ENCODE measurements around the gene BDKRB2.

Gene BDKRB2

DNA sequence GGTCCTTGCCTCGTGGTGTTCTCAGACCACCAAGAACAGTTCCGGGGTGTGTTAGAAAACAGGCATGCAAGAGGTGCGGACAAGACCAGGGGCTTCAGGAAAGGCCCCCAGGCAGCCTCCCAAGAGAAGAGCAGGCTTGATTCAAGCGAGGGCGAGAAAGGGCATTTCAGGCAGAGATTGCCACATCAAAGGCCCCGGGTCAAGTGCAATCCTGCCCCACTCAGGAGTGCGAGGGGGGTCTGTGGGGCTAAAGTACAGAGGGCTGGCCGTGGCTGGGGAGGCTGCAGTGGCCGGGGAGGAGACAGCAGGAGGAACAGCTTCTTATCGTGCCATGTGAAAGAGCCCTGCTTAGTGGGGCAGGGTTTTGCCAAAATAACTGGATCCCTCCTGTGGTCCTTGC is 2.7 kb upstream of the BDKRB2 start:
- DNase-seq: no peak

DNA sequence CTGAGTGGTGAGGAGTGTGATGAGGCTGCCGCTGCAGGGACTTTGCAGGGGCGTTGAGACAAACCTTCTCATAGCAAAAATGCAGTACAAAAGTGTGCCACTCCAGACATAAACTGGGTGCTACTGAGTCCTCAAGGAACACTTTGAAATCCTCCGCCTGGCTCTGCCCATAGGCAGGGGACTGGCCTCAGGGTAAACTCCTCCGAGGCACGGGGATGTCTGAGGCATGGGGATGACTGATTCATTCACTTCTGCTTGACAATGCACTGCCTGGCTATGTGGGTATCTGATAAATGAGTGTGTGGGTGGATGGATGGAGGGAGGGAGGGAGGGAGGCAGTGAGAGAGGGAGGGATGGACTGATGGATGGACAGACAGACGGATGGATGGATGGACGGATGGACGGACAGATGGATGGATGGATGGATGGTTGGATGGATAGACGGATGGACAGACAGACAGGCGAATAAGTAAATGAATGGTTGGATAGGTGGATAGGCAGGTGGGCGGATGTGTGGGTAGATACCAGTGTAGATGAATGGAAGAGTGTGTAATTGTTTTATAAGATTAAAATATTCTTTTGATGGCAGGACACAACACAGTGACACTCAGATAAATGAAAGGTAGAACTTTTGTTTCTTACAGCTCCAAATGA is 2.1 kb upstream of the BDKRB2 start:
- DNase-seq: no peak

DNA sequence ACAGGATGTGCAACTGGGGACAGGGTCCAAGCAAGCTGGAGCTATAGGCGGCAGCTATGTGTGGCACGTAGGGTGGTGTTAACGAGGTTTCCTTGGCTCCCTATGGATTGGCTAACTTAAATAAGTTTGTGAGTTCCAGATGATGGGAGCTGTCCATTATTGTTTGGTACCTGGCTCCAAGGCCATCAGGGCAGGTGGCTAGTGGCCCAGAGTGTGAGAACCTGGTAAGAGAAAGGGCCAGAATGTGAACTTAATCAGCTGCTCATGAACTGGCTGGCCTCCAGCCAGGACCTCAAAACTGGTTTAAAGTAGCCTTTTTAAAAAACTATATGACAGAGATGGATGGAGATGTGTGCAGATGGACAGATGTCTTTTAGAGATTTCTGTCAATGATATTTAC is 1.5 kb upstream of the BDKRB2 start:
- no peak for DNase-seq

DNA sequence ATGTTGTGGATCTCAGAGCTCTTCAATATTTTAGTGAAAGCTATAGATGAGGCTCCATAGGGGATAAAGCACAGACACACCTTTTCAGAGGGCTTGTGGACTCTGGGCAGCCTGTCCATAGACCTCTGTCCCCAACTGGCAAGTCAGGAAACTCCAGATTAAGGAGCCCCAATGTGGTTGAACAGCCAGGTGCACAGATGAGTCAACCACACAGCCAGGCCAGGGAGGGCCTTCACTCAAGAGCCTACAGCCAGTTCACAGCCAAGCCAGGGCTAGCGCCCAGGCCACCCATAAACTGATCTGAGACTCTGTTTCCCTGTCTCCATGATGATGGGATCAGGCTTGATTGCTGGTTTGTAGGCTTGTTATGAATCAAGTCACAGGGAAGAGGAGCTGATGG is 1.0 kb upstream of the BDKRB2 start:
- no peak for DNase-seq

DNA sequence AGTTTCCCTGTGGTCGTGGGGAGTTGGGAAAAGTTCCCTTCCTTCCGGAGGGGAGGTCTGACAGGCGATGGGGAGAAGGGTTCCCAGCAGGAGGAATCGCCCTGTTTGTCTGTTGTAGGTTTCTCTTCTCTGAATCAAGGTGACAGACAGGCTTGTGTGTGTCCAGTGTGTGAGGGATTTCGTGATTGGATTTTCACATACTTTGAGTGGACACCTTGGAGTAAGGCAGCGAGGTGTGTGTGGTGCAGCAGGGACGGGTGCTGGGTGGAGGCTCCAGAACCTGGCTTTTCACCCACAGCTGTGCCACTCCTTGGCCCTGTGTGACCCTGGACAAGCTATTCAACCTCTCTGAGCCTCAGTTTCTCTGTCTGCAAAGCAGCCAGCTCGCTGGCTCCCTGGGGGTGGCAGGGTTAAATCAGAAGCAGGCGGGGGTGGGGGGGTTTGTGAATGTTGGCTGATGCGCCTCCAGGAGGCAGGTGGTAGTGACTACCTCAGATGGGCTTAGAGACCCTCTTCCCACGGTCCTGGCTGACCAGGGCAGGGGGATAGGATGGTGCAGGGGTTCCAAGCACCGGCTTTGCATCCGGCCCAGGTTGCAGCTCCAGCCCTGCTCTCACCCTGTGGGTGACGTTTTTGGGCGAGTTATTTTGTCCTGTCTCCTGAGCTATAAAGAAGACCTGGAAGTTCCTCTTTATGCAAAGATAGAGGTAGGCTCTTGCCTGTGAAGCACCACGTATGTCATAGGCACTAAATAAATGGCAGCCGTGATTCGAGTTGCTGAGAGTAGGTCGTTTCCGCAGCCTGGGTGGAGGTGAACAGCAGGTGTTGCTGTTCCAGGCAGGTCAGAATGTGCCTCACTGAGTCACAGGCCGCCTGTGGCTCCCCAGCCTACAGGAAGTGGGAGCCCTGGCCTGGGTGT is 679 bp downstream of the BDKRB2 start:
- no peak for DNase-seq

DNA sequence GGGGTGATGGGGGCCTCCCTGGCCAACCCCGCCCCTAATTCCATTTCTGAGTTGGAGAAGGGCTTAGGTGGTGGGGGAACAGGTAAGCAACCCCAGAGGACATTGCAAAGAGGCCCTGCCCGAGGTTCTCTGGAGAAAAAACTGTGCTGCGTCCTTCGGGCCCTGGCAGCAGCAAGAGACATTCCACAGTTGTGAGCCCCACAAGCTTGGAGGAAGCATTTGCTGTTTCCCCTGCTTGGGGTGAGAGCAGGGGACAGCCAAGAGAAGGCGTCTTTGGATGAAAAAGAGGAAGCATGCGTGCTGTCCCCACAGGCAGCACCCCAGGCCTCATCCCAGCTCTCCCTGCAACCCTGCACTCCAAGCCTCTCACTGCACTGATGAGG is 1.3 kb downstream of the BDKRB2 start:
- no peak for DNase-seq

DNA sequence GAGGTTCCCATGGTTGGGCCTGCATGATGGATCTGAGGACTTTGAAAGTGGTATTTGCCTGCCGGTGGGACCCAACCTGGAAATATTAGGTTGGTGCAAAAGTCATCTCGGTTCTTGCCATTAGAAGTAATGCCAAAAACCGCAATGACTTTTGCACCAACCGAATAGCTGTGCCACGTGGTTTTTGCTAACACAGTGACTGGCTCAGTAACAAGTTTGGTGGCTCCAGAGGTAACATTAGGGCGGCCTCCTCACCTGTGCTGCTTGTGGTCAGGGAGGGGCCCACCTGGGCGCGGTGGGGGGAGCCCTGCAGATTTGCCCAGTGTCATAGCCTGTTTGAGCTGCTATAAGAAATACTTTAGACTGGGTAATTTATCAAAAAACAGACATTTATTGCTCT is 1.8 kb downstream of the BDKRB2 start:
- no peak for DNase-seq

DNA sequence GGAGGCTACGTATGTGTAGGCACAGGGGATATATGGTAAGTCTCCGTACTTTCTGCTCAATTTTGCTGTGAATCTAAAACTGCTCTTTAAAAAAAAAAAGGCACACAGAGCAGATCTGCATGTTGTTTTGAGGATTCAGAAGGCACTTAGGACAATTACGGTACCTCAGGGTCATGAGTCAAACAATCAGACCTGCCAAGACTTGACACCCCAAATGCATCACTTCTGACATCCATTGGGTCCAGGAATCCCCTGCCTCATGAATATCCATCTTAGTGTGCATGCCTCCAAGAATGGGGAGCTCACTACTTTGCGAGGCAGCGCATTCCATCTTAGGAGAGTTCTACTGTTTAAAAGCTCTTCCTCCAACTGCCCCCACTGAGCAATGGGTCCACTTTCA is 3.0 kb downstream of the BDKRB2 start:
- DNase-seq: no peak

DNA sequence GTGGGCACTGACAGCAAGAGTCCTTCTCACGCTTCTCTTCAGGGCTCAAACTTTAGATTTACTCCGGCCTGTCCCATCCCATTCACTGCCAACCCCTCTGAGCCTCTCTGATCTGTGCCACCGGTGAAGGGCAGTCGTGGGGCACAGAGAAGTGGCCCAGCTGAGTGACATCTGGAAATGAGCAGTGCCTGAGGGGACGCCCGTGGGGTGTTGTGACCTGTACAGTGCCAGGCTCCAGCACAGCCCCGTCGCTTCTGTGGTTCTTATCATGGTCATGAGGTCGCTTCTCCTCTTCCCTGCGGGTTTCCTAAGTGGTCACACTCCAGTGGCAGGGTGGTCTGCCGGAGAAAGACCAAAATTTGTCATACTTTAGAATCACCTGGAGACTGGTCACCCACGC is 4.1 kb downstream of the BDKRB2 start:
- DNase-seq: no peak

DNA sequence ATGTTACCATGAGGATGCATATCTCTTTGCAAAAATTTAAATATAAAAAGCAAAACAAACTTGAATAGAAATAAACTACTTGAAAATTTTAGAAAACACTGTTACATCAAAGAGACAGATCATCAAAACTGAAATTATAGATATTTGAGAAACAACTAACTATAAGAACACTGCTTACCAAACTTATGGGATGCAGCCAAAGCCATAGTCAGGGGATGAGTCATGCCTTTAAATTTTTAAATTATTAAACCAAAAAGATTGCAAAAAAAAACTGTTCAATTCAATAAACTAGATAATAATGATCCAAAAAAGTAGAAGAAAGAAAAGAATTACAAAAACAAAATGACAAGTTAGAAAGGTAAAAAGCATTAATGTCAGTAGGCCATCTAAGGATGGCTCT is 7.5 kb downstream of the BDKRB2 start:
- no peak for DNase-seq

DNA sequence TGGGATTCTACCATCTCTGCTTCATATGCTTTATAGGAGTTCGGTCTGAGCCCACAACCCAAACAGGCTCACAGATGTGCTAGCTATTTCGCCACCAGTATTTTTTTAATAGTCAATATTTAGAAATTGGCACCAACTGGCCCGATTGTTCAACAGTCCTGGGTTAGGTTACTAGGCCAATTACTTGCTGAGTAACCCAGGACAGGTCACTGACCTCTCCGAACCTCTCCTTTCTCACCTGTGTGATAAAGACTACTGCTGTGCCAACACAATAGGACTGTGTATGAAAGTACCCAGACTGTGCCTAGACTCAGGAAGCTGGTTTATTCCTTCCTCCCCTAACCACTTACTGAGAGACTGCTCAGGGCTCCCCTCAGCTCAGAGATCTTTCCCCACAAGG is 8.3 kb downstream of the BDKRB2 start:
- no peak for DNase-seq

DNA sequence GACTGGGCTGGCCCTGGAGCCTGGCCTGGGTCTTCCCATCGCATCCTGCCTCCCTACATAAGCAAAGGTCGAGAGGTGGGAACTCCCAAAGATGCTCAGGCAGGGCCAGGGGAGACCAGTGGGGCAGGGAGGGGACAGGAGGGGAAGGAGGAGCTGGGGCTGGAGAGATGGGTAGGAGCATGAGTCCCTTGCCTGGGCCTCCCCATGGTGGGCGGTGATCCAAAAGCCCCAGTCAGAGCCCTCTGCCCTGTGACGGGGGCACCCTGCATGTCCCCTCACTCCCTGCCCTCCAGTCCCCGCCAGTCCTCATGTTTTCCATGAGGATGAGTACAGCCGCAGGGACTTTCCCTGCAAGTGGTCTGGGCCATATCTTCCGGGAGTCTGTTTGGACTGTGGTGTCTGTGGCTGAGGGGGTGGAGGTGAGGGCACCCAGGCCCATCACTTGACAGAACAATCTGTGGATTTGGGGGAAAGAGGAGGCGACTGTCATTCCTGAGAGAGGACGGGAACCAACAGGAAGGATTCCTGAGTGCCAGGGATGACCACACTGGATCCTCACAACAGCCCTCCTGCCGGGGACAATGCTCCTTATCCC is 9.3 kb downstream of the BDKRB2 start:
- no peak for DNase-seq

DNA sequence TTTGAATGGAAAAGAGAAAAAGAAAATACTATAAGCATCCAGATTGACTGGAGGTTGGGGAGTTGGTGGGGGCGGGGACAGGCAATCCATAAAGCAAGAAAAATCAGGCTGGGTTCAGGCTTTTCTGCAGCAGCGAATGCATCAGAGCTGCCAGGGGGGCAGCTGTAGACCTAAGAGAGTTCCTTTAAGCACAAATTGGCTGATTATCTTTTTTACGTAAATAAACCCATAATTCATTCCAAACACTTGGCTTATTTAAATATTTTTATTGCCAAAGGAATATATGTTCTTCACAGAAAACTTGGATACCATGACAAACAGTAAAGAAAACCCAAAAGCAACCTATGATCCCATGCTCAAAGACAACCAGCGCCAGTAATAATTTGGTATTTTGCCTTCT is 10.2 kb downstream of the BDKRB2 start:
- DNase-seq: no peak

DNA sequence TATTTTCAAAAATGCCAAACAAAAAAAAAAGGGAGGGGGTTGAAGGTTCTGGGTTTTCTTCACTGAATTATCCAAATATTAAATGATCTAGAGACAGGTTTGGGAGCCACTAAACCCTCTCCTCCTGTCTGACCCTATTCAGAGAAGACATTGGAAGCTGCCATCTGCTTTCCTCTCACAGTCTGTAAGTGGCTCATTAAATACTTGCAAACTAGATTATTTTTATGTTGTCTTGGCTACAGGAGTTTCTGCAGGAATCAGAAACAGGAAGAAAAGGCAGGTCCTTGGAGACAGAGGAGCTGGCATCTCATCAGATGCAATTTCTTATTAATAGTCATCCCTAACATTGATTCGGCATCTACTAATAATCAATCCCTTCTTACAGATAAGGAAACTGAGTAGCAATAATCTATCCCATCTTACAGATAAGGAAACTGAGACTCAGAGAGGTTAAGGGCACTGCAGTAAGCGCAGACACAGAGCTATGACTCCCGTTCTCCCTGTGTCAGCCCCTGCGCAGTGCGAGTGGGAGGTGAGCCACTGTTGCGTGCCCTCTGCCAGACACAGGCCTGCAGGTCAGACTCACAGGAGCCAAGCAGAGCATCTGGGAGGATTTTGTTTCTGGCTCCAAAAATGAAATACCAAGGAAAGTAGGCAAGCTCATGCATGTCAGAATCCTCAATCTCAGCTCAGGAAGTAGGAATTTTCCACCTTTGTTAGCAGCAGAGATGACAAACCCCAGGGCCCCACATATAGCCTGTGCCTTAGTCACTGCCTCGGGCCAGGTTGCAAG is 11.0 kb downstream of the BDKRB2 start:
- DNase-seq: no peak

DNA sequence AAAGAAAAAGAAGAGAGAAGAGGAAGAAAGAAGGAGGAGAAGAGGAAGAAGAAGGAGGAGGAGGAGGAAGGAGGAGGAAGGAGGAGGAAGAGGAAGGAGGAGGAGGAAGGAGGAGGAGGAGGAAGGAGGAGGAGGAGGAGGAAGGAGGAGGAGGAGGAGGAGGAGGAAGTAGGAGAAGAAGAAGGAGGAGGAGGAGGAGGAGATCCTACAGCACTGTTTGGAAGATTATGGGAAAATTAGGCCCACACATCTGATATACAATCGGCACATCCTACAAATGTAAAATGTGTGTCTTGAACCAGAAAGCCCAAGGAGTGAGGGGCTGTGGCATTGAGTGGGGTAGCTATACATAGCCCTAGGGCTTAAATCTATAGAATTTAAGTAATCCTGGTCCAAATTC is 12.0 kb downstream of the BDKRB2 start:
- no peak for DNase-seq

DNA sequence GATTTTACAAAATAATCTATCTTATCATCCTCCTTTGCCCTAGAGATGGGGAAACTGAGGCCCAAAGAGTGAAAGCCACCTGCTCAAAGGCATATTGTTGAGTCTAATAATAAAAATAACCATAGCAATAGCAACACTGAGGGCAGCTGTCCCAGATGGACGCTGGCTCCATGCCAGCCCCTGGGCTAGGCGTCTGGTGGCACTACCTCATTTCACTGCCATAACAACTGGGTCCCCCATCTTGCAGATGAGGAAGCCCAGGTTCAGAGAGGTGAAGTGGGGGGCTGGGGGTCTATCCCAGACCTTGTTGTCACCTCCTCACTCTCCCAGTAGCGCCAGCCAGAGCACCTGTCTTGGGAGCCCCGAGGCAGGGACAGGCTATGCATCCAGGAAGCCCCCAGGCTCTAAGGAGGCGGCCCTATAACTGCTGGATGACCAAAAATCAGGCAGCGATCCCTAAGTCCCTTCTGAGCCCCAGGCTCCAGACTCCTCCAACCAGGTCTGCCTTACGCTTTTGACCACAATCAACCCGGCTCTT is 12.8 kb downstream of the BDKRB2 start:
- no peak for DNase-seq

DNA sequence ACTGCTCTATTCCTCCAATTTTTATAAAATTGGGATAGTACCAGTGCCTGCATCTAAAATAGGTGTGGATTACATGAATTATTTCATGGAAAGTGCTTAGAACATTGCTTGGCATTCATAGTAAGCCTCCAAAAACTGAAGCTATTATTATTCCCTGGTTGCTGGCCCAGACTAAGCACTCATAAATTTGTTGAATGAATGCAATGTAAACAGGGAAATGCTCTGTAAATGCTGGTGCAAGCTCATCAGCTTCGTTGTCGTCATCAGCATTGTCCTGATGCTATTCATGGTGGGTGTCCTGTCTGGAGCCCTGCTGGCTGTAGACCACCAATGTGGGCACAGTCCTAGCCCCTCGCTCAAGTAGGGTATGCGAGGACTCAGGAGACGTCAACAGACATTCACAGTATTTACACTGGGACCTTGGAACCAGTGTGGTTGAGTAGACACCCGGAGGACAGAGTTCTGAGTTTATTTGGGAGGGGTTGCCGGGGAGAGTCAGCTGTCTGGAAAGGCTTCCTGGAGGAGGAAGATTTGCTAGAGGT is 16.5 kb downstream of the BDKRB2 start:
- DNase-seq: no peak

DNA sequence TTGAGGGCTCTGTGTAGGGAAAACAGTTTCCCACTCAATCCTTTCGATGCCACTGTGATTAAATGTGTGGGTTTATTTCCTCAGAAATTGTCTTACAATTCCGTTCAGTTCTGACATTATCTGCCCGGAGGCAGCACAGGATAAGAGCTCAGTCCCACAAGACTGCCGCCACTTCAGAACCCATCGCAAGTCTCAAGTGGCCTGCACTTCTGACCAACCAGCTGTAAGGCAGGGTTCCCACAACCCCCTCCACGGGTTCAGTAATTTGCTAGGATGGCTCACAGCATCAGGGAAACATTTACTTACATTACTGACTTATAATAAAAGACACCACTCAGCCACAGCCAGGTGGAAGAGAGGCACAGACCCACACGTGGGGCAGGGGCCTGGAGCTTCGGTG is 17.2 kb downstream of the BDKRB2 start:
- no peak for DNase-seq

DNA sequence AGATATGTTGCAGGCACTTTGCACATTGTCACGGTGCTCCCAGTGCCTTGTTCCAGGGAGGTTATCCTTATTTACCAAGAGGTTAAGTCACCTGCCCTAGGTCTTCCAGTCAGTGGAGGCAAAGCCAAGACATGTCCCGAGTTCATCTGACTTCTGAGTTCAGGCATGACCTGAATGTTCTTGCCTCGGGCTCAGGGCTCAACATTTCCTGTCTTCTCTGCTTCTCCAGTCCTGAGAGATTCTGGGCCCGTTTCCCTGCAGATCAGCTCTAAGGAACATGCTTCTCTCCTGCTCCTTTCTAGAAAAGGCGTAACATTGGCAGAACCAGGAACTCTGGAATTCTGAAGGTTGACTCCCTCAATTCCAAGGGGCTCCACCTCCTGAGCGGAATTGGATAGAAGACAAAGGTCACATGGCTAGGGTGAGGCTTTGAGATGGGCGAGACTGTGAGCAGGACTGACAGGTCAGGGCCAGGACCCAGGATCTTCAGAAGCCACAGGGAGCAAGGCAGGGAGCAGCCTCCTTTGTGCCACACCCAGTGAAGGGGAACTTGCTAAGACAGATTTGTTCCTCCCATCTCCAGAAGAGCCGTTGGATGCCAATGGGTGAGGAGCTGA is 19.9 kb downstream of the BDKRB2 start:
- no peak for DNase-seq

DNA sequence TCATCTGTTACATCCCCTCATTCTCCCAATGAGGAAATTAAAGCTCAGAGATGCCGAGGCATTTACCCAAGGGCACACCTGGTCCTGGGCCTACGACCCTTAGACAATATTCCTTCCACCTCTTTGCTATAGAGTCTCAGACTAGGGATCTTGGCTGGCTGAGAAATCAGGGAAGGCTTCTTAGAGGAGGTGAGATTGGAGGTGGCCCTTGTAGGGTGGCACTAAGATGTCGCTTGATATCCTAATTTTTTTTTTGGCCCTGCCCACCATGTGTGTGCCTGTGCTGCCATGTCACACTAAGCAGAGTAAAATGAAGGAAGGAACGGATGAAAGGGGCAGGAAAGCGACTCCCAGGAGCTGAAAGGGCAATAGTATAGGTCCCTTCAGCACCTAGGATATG is 20.6 kb downstream of the BDKRB2 start:
- no peak for DNase-seq

DNA sequence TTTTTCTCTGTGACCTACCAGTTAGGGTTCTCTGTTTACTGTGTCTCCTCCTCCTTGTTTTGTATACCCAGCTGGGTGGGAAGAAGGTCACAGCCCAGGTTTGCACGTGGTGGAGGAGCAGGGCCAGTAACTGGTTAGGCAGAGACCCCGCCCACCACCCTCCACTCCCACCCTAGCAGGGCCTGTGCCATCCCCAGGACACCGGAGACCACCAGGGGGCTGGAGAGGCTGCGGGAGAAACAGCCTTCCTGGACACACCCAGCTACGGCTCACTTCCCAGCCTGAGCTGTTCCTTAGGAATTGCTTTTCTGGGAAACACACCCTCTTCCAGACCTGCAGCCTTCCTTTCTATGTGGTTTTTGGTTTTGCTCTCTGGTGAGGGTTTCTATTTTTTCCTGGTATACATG is 21.1 kb downstream of the BDKRB2 start:
- no peak for DNase-seq

DNA sequence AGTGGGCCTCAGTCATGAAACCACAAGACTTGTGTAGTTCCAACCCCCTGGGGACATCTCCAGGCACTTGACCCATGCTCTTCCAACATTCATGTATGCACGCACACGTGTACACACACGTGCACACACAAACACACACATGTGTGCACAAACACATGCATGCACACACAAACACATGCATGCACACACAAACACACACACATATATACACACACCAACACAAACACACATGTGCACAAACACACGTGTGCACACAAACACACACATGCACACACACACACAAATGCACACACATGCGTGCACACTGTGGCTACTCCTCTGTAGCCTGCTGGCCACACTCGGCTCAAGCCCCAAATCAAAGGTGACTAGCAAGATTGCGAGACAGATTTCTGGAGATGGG is 22.8 kb downstream of the BDKRB2 start:
- no peak for DNase-seq
